Measurements from ENCODE around the gene ITGA4. TPM values are rescaled to one million over a fixed set of nuclear protein-coding genes. Genes with fewer than 3 reads are reported as not detected.

Gene ITGA4
- total RNA-seq, 2 donors from 2014 or later: 4.1 to 6.7 TPM

GRCh38 chr2:181553244-181553643 lies 96.1 kb downstream of the ITGA4 start:
- TF ChIP-seq CTCF (IDR thresholded peaks at IDR 0.05): no peak
- Histone ChIP-seq H3K9ac (ENCODE audit: low read depth in 2 of 2, low read length in 2 of 2) (no peak overlapping the region), H3K27ac (no peak overlapping the region), H3K9me3 (no peaks in the 10 kb centered on the region), H3K4me1 (no peaks in the 10 kb centered on the region), H3K4me3 (no peak overlapping the region), H3K36me3 (no peaks in the 10 kb centered on the region), H3K27me3 (no peaks in the 10 kb centered on the region)
- intact Hi-C loops (cut with DNase I): no loop called here
- DNase-seq: no peak

GRCh38 chr2:181554061-181554830 lies 97.1 kb downstream of the ITGA4 start:
- Histone ChIP-seq H3K9me3 (no peaks in the 10 kb centered on the region), H3K27me3 (no peaks in the 10 kb centered on the region), H3K36me3 (no peaks in the 10 kb centered on the region), H3K9ac (ENCODE audit: low read depth in 2 of 2, low read length in 2 of 2) (no peak overlapping the region), H3K27ac (no peak overlapping the region), H3K4me3 (no peak overlapping the region), H3K4me1 (no peaks in the 10 kb centered on the region)
- no peak for DNase-seq
- intact Hi-C loops (cut with DNase I): no loop called here
- no peak for TF ChIP-seq CTCF (IDR thresholded peaks at IDR 0.05)

GRCh38 chr2:181558371-181558770 lies 101.2 kb downstream of the ITGA4 start:
- no peaks in the 10 kb centered on the region for H3K4me1 ChIP-seq
- H3K36me3 ChIP-seq: no peaks in the 10 kb centered on the region
- no peak for DNase-seq
- TF ChIP-seq CTCF (IDR thresholded peaks at IDR 0.05): no peak
- intact Hi-C loops (cut with DNase I): no loop called here
- no peaks in the 10 kb centered on the region for H3K9me3 ChIP-seq
- no peak overlapping the region for H3K9ac ChIP-seq (ENCODE audit: low read depth in 2 of 2, low read length in 2 of 2)
- no peak overlapping the region for H3K4me3 ChIP-seq
- no peak overlapping the region for H3K27ac ChIP-seq
- H3K27me3 ChIP-seq: no peaks in the 10 kb centered on the region

GRCh38 chr2:181563101-181563692 lies 106.0 kb downstream of the ITGA4 start:
- Histone ChIP-seq H3K9me3 (no peaks in the 10 kb centered on the region), H3K27ac (no peak overlapping the region), H3K4me1 (no peaks in the 10 kb centered on the region), H3K36me3 (no peaks in the 10 kb centered on the region), H3K27me3 (no peaks in the 10 kb centered on the region), H3K9ac (ENCODE audit: low read depth in 2 of 2, low read length in 2 of 2) (no peak overlapping the region), H3K4me3 (no peak overlapping the region)
- intact Hi-C loops (cut with DNase I): no loop called here
- TF ChIP-seq CTCF (IDR thresholded peaks at IDR 0.05): no peak
- DNase-seq: no peak

- H3K4me3 ChIP-seq: no peak overlapping the region
Measured at GRCh38 chr2:181566334-181567032, 109.3 kb downstream of the ITGA4 start.

More at GRCh38 chr2:181566334-181567032, 109.3 kb downstream of the ITGA4 start:
- no peak for DNase-seq
- no peaks in the 10 kb centered on the region for H3K4me1 ChIP-seq
- H3K36me3 ChIP-seq: no peaks in the 10 kb centered on the region
- H3K27ac ChIP-seq: no peak overlapping the region
- intact Hi-C loops (cut with DNase I): no loop called here
- no peak for TF ChIP-seq CTCF (IDR thresholded peaks at IDR 0.05)
- no peaks in the 10 kb centered on the region for H3K27me3 ChIP-seq
- no peaks in the 10 kb centered on the region for H3K9me3 ChIP-seq
- H3K9ac ChIP-seq (ENCODE audit: low read depth in 2 of 2, low read length in 2 of 2): no peak overlapping the region
